ENCODE data around the gene TRIM17.

DNA sequence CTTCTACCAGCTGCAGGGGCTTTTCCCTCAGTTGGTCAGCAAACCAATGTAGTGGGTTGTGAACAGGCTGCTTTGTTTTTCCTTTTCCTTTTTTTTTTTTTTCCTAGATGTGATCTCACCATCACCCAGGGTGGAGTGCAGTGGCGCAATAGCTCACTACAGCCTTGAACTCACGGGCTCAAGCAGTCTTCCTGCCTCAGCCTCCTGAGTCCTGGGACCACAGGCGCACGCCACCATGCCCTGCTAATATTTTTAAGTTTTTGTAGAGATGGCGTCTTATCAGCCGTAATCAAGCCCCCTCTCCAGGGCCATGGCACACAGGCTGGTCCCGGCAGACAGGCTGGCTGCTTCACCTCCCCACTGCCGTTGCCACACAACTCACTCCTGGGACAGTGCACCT is 6.6 kb downstream of the TRIM17 start:
- no peak for TF ChIP-seq POLR2A (IDR thresholded peaks at IDR 0.05; ENCODE audit: low read length)
- TF ChIP-seq GATA1 (IDR thresholded peaks at IDR 0.05; ENCODE audit: low read depth, low read length), result no peak
